Adrenal gland (tissue), 12 donors: ENCODE measurements around the gene ANTXR1. TPM values are rescaled to one million over a fixed set of nuclear protein-coding genes. Genes with fewer than 3 reads are reported as not detected.

Experiments
- DNase-seq, 7 donors: peaks; one replicate each; pipeline ENCODE4 v3.0.0-alpha.2; 2019 to 2020
- H3K27ac ChIP-seq, 5 donors: fragments of 200-600 bp; sonication (generic) in 4 of 5; 1 replicate in 3 of 5; 2 replicates in 2 of 5; pipeline versions ENCODE4 v1.5.1 to v1.8.0; 2016 to 2020; ENCODE audit warnings: mild to moderate bottlenecking in 1 of 5
- H3K27me3 ChIP-seq: fragments of 200-600 bp; 2 replicates; pipeline ENCODE4 v1.8.0; 2021
- H3K36me3 ChIP-seq, 2 donors: fragments of 200-600 bp; replicated peaks in 1 of 2; 1 replicate in 1 of 2; 2 replicates in 1 of 2; pipeline versions ENCODE4 v1.5.1 to v1.8.0; 2018 to 2022
- H3K4me1 ChIP-seq, 2 donors: fragments of 200-600 bp; replicated peaks in 1 of 2; 1 replicate in 1 of 2; 2 replicates in 1 of 2; pipeline versions ENCODE4 v1.5.1 to v1.8.0; 2018 to 2021
- H3K4me3 ChIP-seq, 4 donors: fragments of 200-600 bp; sonication (generic) in 3 of 4; one replicate each; pipeline ENCODE4 v1.5.1; 2016 to 2018
- H3K9me3 ChIP-seq, 3 donors: fragments of 200-600 bp; sonication (generic) in 1 of 3; replicated peaks in 1 of 3; 1 replicate in 2 of 3; 2 replicates in 1 of 3; pipeline versions ENCODE4 v1.5.1 to v1.8.0; 2016 to 2021
- CTCF ChIP-seq, 6 experiments: fragments of 450-650 bp in 4 of 6; fragments of 200-600 bp in 2 of 6; sonication (generic) in 1 of 6; IDR thresholded peaks; 1 replicate in 5 of 6; 2 replicates in 1 of 6; pipeline versions ENCODE4 v1.5.1 to v1.8.0; 2016 to 2021; ENCODE audit warnings: antibody characterized with exemption in 6 of 6, mild to moderate bottlenecking in 2 of 6, moderate library complexity in 1 of 6
- POLR2A ChIP-seq, 2 donors: fragments of 450-650 bp; IDR thresholded peaks; one replicate each; pipeline ENCODE4 v1.6.1; 2017; ENCODE audit warnings: antibody characterized with exemption in 2 of 2, mild to moderate bottlenecking in 2 of 2, moderate library complexity in 1 of 2
- WGBS, 4 donors: extraction: QIAGEN DNeasy Blood & Tissue Kit in 2 of 4; methylation state at CpG; one replicate each; pipeline versions ENCODE4 v1.1.5 to v1.1.7; 2013 to 2017; 5-methylcytosine and 5-hydroxymethylcytosine counted together
- intact Hi-C, 2 donors: fragments of 100-400 bp; cut with DNase I; formaldehyde crosslinking; loops; one replicate each; pipeline versions ENCODE4 v1.14.1 to v1.15.0; 2022 to 2023
- polyA plus RNA-seq, 3 donors: library from polyadenylated mRNA; stranded (reverse); fragments of 200-250 nt in 2 of 3; fragments of 350-450 nt in 1 of 3; fragmentation: Illumina TruSeq in 1 of 3; extraction: RNeasy Lipid Tissue Mini Kit (QIAGEN cat#74804) in 1 of 3; gene quantifications; one replicate each; pipeline ENCODE4 v1.2.3, GENCODE V29; 2013 to 2014
- total RNA-seq, 9 donors: library from RNA; depleted of rRNA in 4 of 9; stranded (reverse); fragments of >200 nt in 4 of 9; fragments of 120-200 nt in 1 of 9; fragmentation: NEBNext Ultra II Directional in 1 of 9; extraction: Animal tissue kit (Norgen Biotek cat#: 25700) in 1 of 9; gene quantifications; one replicate each; pipeline versions ENCODE4 v1.1.0 to v1.2.4, GENCODE V29; 2013 to 2023
- donor health status: healthy with polysubstance abuse.
- donor health status: Bipolar disorder and iron deficiency.
- donor health status: DM: yes; HTN: yes; CAD: no.
- donor health status: DM: no; HTN: no; CAD: no.
- donor health status: DM: no; HTN: no; CAD: no.
- donor health status: DM: yes; HTN: yes; CAD: no.

ANTXR1 gene
- total and polyA plus RNA-seq, 12 donors: 19.0 to 386 (median 119) TPM

GRCh38 chr2:68992933-68993332 is 20.0 kb upstream of the ANTXR1 start:
- intact Hi-C loops: no loop called here
- WGBS, 4 donors: 41 to 50% (median 48%) methylated on average over 3 of the region's 3 CpGs
- peak in 6 of 7 donors; percentile 48 to 84 (median 76) for DNase-seq
- Histone ChIP-seq H3K27me3 (no peaks in the 10 kb centered on the region), H3K4me3 (no peak overlapping the region), H3K4me1 (no peaks in the 10 kb centered on the region), H3K9me3 (no peaks in the 10 kb centered on the region), H3K36me3 (no peaks in the 10 kb centered on the region), H3K27ac (no peak overlapping the region)
- no peak for TF ChIP-seq CTCF (IDR thresholded peaks at IDR 0.05)
- no peak for TF ChIP-seq POLR2A (IDR thresholded peaks at IDR 0.05)

- H3K4me1 ChIP-seq: no peaks in the 10 kb centered on the region
- TF ChIP-seq CTCF (IDR thresholded peaks at IDR 0.05): no peak
- no peak for TF ChIP-seq POLR2A (IDR thresholded peaks at IDR 0.05)
- no peak overlapping the region for H3K4me3 ChIP-seq
- WGBS, 4 donors: 73 to 93% (median 88%) methylated on average over 7 of the region's 7 CpGs
- no peaks in the 10 kb centered on the region for H3K36me3 ChIP-seq
- DNase-seq: no peak
- intact Hi-C loops: no loop called here
- H3K27me3 ChIP-seq: no peaks in the 10 kb centered on the region
- H3K9me3 ChIP-seq: no peaks in the 10 kb centered on the region
- H3K27ac ChIP-seq: no peak overlapping the region
Measured at GRCh38 chr2:68993660-68994059, 19.3 kb upstream of the ANTXR1 start.

GRCh38 chr2:68994864-68995263 is 18.1 kb upstream of the ANTXR1 start:
- TF ChIP-seq POLR2A (IDR thresholded peaks at IDR 0.05): no peak
- no peak for TF ChIP-seq CTCF (IDR thresholded peaks at IDR 0.05)
- H3K36me3 ChIP-seq: no peaks in the 10 kb centered on the region
- no peaks in the 10 kb centered on the region for H3K9me3 ChIP-seq
- intact Hi-C loops: no loop called here
- H3K27ac ChIP-seq: no peak overlapping the region
- H3K4me1 ChIP-seq: no peaks in the 10 kb centered on the region
- H3K27me3 ChIP-seq: no peaks in the 10 kb centered on the region
- WGBS, 4 donors: 65 to 81% (median 67%) methylated on average over 3 to 4 of the region's 4 CpGs
- peak in 1 of 7 donors; percentile 27 for DNase-seq
- H3K4me3 ChIP-seq: no peak overlapping the region

- 51 to 66% (median 58%) methylated on average over 3 of the region's 3 CpGs for WGBS, 4 donors
- intact Hi-C loops: no loop called here
- H3K27me3 ChIP-seq: no peaks in the 10 kb centered on the region
- no peak for DNase-seq
- no peak for TF ChIP-seq POLR2A (IDR thresholded peaks at IDR 0.05)
- no peak for TF ChIP-seq CTCF (IDR thresholded peaks at IDR 0.05)
- no peak overlapping the region for H3K4me3 ChIP-seq
- no peak overlapping the region for H3K27ac ChIP-seq
- no peaks in the 10 kb centered on the region for H3K4me1 ChIP-seq
- no peaks in the 10 kb centered on the region for H3K9me3 ChIP-seq
- H3K36me3 ChIP-seq: no peaks in the 10 kb centered on the region
Measured at GRCh38 chr2:68995916-68996315, 17.1 kb upstream of the ANTXR1 start.
